CD4-positive, alpha-beta T cell treated with Interleukin-1 beta for 1 hour (primary cell): ENCODE data around the gene WTAP.
"Not testable (repeated sequence)": the region's sequence is repeated elsewhere in the genome, so short reads cannot be mapped to it uniquely, and the experiment has no call there.

Experiments used
- DNase-seq, 2 donors: peaks; one replicate each; pipeline ENCODE4 v3.0.0-alpha.2; 2020 to 2022

The WTAP gene

DNA sequence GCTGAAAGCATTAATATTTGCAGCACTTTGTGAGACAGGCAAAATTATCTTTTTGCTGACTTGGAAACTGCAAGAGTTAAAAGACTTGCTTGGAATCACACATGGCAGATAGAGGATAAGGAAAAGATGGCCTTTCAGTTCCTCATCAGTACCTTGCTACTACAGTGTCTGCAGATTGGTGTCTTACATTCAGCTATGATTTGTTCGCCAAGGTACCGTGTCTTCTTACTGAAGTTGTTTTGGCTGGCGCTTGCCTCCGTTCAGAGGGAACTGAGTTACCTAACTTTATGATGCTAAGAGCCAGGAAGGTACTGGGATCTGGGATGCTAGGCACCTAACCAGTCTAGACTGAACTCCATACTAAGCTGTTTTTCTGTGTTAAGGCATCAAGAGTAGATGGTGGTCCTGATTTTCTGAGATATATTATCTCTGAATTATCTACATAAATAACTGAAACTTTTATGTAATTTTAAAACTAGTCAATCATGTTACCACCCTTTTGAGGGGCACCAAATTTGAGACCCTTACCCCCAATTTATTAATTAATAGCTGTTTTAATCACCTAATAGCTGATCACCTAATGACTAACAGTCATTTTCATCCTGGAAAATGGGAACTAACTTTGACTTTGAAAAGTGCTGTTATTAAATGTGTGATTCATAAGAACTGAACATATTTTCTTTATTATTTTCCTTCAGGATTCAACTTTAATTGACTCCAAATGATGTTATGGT is 2.5 kb downstream of the WTAP start:
- no peak for DNase-seq

DNA sequence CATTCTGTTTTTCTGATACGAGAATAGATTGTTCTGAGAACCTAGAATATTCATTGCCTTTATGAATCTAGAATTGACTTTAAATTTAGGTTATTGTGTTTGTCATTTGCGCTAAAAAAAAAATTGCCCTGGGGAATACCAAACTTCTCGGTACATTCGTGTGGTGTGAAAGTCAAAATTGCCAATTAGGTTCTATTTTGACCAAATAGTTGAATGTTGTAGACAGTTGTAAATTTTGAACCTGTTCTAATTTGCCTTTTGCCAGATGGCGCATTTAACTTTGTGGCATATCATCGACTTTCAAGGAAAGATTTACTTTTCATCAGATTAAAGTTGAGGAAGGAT is 3.0 kb downstream of the WTAP start:
- DNase-seq: no peak

DNA sequence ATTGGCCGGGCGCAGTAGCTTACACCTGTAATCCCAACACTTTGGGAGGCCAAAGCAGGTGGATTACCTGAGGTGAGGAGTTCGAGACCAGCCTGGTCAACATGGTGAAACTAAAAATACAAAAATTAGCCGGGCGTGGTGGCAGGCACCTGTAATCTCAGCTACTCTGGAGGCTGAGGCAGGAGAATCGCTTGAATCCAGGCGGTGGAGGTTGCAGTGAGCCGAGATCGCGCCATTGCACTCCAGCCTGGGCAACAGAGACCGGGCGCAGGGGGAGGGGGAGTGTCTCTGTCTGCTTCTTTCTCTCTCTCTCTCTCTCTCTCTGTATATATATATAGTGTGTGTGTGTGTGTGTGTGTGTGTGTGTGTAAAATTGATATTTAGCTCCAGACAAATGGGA is 5.2 kb downstream of the WTAP start:
- DNase-seq: not testable (repeated sequence)

DNA sequence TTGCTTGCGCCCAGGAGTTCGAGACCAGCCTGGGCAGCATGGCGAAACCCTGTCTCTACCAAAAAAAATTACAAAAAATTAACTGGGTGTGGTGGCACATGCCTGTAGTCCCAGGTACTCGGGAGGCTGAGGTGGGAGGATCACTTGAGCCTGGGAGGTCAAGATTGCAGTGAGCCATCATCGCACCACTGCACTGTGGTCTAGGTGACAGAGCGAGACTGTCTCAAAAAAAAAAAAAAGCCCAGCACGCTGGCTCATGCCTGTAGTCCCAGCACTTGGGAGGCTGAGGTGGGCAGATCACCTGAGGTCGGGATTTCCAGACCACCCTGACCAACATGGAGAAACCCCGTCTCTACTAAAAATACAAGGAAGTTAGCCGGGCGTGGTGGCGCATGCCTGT is 6.1 kb downstream of the WTAP start:
- DNase-seq: not testable (repeated sequence)

DNA sequence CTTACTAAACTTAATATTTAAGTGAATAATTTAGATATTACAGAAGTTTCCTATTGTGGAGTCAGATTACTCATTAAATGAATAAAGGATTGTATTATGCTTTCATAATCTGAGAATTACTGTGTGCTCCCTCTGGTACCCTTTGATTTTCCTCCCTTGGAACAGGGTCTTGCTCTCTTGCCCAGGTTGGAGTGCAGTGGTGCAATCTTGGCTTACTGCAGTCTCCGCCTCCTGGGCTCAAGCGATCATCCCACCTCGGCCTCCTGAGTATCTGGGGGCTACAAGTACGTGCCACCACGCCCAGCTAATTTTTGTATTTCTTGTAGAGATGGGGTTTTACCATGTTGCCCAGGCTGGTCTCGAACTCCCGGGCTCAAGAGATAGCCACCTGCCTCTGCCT is 9.6 kb downstream of the WTAP start:
- DNase-seq: no peak

DNA sequence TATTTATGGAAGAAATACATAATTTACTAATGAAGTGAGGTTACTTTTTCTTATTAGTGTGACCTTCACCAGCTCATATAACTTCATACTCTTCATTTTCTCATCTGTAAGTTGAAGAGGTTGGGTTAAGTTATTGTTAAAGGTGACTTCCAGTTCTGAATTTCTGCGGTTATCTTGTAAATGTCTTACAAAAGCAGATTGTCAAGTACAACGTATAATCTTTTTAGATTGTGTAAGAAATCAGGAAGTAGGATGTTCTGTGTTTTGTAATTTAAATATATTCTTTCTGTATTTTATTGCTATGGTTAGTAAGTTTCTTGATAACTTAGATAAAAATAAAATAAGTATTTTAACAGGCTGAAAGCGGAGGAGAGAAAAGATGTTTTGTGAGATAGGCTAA is 12.0 kb downstream of the WTAP start:
- no peak for DNase-seq

DNA sequence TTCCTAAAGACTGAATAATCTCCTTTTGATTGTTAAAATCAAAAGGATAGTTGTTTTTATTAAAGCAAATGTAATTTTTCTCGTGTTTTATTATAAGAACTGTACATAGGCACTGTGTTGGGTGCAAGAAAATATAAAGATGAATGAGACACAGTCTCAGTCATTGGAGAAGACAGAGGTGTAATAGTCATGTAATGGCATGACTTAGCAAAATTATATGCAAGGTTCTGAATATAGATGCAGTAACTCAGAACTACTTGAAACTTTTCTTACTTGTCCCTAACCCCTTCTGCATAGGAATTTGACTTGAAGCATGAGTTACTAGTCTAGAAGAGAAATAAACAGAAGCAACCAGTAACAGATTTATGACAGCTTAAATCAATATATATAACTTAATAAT is 14.9 kb downstream of the WTAP start:
- no peak for DNase-seq

DNA sequence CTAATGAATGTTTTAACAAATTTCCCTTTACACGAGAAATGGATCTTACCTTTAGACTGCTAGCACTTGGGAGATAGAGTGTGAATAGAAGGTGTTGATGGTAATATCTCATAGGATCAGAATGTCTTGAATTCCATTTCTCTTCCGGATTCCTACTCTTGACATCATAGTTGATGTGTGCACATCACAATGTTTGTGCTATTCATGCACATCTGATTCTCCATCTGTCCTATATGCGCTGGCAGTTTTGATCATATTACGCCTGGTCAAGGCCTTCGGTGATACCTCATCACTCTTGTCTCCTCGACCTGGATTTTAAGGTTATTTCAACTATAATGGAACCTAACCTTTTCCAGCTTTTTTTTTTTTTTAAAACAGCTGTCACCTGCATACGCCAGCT is 17.8 kb downstream of the WTAP start:
- DNase-seq: no peak

DNA sequence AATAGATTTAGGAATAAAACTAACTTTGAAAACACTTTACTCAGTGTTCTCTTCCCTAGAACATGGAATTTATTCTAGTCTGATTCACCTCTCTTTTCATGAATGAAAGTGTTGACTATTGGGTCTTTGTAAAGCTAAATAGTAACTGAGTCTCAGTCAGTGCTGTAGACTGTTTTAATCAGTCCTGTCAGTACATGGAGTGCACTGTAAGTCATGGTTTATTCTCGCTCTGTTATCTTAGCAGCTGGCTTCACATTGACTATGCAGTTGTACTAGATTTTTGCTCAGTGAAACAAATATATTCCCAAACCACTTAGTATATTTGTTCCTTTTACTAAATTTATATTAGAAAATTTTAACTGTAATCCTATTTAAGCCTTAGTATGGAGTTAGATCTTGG is 19.5 kb downstream of the WTAP start:
- no peak for DNase-seq

DNA sequence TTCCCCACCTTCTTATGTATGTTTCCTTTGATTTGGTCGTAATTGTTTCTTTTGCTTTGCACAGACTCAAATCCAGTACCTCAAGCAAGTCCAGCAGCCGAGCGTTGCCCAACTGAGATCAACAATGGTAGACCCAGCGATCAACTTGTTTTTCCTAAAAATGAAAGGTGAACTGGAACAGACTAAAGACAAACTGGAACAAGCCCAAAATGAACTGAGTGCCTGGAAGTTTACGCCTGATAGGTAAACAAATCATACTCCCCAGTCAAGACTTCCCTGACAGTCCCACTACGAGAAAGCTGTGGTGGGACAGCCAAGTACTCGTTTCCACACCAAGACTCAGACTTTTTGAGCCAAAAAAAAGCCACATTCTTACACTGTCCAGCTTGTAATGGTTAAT is 20.8 kb downstream of the WTAP start:
- DNase-seq: not testable (repeated sequence)

DNA sequence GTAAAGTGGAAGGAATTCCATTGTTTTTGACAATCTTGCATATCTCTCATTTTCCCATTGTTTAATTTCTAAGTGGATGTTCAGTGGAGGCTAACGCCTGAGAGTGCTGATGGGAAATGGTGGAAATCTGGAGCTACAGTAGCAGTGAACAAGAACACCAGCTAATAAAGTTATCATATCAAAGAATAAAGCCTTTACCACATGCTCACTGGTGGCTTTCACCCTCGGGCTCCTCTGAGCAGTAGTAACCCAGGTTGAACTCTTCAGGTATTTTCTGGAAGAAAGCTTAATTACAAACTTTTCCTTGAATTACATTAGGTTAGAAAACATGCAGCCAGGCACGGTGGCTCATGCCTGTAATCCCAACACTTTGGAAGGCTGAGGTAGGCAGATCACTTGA is 24.1 kb downstream of the WTAP start:
- DNase-seq: no peak

DNA sequence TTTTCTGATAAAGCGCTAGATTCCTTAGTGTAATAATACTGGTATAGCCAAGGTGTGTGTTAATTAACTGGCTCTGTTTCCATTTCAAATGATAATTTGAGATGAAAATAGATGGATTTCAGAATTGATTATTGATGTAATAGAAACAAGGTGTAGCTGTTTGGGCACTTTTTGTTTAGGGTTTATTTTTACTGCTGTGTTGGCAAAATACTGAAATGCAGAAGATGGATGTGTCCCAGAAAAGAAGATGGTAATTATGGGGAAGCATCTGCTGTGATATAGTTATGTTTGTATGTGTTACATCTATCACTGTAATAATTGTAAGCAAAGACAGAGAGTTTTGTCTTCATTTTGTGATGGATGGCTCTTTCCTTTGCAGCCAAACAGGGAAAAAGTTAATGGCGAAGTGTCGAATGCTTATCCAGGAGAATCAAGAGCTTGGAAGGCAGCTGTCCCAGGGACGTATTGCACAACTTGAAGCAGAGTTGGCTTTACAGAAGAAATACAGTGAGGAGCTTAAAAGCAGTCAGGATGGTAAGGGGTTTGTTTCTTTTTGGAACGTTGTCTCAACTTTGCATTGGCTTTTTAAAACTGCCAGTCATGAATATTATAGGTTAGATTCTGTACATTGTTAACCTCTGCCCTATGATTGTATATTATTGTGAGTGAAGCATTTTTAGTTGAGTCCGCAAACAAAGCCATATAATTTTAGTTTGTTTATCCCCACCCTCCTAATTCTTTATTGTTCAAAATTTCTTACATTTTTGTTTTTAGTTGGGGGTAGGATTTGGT is 26.0 kb downstream of the WTAP start:
- DNase-seq: no peak

DNA sequence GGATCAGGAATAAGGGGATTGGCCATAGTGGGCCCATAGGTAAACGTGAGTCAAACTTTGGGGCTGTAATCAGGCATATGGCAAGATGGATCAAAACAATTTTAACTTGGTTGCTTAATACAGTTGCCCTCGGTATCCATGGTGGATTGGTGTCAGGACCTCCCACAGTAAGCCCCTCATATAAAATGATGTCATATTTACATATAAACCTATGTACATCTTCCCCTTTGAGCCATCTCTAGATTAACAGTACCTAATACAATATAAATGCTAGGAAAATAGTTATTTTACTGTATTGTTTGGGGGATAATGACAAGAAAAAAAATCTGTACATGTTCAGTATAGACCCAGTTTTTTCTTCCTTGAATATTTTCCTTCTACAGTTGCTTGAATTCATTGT is 27.1 kb downstream of the WTAP start:
- DNase-seq: no peak

DNA sequence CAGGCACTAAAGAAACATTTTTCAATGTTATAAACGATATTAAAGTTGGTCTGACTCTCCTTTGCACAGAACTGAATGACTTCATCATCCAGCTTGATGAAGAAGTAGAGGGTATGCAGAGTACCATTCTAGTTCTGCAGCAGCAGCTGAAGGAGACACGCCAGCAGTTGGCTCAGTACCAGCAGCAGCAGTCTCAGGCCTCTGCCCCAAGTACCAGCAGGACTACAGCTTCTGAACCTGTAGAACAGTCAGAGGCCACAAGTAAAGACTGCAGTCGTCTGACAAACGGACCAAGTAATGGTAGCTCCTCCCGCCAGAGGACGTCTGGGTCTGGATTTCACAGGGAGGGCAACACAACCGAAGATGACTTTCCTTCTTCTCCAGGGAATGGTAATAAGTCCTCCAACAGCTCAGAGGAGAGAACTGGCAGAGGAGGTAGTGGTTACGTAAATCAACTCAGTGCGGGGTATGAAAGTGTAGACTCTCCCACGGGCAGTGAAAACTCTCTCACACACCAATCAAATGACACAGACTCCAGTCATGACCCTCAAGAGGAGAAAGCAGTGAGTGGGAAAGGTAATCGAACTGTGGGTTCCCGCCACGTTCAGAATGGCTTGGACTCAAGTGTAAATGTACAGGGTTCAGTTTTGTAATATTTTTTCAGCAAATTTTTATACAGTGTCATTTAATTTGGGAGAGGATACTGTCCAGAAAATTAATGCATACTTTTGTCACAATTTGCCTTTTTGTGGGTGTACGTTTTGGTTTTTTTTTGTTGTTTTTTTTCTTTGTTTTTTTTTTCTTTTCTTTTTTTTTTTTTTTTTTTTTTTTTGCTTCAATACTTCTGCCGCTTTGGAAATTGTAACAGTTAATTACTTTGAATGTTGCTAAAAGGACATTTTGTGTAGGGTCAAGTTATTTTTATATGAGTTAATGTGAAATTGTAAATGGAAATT is 27.9 kb downstream of the WTAP start:
- no peak for DNase-seq

DNA sequence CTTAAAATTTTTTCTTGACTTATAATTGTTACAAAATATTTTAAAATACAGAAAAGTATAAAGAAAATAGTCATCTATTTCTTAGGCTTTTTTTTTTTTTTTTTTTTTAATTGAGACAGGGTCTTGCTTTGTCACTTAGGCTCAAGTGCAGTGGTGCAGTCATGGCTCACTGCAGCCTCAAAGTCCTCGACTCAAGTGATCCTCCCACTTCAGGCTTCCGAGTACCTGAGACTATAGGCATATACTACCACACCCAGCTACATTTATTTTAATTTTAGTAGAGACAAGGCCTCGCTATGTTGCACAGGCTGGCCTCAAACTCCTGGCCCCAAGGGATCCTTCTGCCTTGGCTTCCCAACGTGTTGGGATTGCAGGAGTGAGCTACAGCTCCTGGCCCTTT is 29.2 kb downstream of the WTAP start:
- no peak for DNase-seq

DNA sequence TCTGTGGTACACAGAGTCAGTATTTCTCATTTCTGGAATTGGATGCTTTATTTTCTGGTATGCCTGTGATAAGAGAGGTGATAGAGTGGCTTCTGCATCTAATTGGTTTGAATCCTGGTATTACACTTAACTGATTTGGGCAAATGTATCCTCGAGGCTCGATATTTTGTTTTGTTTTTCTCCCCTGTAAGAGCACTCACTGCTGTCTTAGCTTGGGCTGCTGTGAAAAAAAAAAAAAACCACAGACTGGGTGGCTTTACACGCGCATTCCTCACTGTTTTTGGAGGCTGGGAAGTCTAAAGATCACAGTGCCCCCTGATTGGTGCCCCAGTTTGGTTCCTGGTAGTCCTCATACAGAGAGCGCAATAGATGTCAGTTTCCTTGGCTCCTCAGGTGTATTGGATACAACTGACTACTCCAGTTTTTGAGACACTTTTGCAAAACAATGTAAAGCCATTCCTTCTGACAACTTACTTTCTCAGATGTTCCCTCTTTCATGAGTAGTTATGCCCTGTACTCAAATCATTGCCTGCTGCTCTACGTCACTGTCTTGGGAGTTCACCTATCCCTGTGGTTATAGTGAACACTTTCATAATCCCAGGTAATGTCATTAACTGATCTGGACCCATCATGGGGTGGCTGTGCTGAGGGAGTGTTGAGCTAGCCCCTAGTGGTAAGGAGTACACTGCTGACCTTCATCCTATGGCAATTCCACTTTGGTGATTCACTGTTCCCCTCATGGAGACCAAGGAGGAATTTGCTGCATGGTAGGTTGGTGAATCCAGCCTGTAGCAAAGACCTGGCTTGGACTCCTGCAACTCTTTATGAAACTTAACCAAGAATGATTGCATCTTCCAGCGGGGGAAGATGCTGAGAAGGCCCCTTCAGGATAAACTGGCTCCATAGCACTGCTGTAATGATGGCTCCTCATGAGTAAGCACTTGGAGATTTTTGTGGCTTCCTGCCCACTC is 31.0 kb downstream of the WTAP start:
- no peak for DNase-seq

DNA sequence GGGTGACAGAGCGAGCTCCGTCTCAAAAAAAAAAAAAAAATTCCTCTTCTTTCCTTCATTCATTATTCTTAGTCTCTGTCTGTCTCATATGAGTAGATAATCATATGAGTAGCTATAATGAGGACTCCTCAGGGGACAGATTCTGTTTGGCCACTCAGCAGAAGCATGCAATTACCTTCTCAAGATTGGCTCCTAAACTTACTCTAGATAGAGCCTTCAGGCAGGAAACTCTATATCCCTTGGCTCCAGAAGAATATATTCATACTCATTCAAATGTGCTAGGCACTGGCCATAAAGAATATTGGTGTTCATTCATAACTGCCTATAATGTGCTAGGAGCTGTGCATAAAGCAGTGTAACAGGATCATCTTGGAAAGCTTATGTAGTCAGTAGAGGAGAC is 32.3 kb downstream of the WTAP start:
- DNase-seq: no peak

DNA sequence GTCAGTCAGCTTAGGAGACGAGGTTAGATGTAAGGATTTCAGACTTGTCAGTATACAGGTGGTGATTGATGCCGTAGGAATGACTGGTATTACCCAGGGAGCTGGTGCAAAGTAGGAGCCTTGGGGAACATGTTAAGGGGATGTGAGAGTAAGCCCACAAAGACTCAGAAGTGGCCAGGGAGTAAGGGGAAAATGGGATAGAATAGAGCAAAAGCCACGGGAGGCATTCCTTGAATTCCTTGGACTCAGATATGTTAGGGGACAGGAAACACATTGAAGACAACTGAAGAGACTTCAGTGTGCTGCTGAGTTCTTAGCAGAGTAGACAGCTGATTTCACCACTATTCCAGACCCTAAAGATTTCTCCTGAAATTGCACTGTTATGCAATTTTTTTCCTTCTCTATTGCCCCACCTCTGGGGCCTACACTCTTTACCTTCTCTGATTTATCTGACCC is 33.3 kb downstream of the WTAP start:
- DNase-seq: no peak

DNA sequence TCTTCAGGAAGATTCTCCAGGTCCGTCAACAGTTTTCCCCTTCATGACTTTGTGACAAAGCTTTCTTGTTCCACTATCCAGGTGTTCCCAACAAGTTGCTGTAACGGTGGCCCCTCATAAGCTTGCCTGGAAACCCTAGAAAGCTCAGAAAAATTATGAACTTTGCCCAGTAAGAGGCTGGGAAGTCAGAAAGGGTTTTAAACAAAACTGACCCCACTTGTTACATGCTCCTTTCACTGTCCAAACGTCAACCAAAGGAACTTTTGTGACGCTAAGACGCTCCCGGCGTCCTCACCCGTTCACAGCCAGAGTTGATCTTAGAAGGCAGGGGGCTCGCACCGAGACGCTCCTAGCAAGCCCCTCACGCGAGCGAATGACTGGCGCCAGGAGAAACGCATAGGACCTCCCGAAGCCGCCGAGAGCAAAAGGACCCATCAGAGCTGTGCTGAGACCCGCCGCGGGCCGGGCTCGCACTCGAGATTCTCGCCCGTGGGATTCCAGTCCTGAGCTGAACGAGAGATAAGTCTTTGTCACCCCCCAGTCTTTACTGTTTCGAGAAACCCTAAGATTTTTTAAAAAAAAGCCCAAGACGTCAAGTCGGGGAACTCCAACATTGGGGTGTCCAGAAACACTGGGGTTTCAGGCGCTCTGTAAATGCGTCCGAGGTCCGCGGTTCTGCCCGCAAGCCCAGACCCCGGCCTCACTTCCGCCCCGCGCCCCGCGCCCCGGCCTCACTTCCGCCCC is 34.0 kb downstream of the WTAP start:
- no peak for DNase-seq

DNA sequence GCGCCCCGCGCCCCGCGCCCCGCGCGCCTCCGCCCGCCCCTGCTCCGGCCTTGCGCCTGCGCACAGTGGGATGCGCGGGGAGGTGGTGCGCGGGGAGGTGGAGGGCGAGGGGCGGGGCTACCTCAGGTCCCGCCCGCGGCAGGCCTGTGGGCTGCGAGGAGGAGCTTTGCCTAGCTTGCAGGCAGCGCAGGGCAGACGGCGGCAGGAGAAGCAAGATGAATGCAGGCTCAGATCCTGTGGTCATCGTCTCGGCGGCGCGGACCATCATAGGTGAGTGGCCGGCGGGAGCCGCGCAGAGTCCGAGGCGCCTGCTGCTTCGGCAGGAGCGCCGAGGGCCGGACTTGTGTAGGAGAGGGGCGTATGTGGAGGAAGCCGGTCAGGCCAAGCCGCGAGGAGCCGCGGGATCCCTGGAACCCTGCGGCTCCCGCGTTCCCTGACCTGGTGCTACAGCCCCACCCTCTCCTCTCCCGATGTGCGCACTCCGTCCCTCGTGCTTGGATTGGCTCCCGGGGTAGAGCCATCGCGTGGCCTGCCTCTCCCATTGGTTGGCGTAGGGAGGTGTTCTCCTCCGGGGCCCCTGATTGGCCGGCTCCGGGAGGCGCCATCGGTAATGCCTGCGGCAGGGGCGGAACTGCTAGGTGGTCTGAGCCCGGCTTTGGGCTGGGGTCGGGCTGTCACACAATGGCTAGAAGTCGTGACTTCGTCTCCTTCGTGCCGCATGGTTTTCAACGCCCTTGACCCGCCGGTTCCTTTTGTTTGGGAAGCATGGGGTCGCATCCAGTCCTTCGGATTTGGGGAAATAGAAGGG is 34.8 kb downstream of the WTAP start, which contains the start of gene ACAT2:
Gene ACAT2 (plus strand): TSS at position 173 of the 808 bp plus-strand sequence. CDS start 43 bp downstream, at position 216.
- peak; percentile 94 for DNase-seq
